ENCODE data around the gene ALX4. TPM values are rescaled to one million over a fixed set of nuclear protein-coding genes. Genes with fewer than 3 reads are reported as not detected.

ALX4 gene
- total and polyA plus RNA-seq, 2 of the 8 experiments (the other 6 are each of a cell fraction or from before 2014, with no cell fraction given) = not detected

DNA sequence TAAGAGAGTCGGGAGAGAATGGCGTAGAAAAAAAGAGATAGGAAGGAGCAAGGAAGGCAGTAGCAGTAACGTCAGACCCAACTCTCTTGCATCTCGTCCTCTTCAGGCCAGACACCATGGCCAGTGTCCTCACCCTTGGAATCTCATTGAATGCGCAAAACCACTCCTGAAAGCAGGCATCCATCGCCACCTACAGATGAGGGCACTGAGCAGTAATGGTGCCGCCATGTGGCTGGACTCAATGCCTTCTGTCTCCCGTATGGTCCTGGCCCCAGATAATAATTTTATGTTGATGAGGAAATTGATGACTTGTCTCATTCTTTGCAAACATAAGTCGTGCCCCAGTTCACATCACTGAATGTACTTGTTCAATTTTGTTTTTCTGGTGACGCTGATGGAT lies 17.8 kb upstream of the ALX4 start:
- Histone ChIP-seq H2BK12ac (ENCODE audit: low read depth, low read length) (no peak overlapping the region), H4K5ac (ENCODE audit: insufficient read length, low read depth, low read length) (no peak overlapping the region), H3K23me2 (ENCODE audit: low read depth, low read length) (no peaks in the 10 kb centered on the region), H3K4ac (replicated peaks; ENCODE audit: insufficient read length, low read depth, low read length) (no peak overlapping the region), H3K4me2 (ENCODE audit: insufficient read depth in 1 of 2, low read depth in 2 of 2, low read length in 2 of 2) (no peak overlapping the region), H3K23ac (ENCODE audit: insufficient read length) (no peak overlapping the region), H2AFZ (ENCODE audit: low read length) (no peak overlapping the region), H3K18ac (ENCODE audit: extremely low read depth, low read length) (no peak overlapping the region), H4K91ac (replicated peaks; ENCODE audit: insufficient read length, low read length) (no peak overlapping the region), H2BK20ac (ENCODE audit: low read length) (no peak overlapping the region), H3K9me3 (ENCODE audit: insufficient read depth in 2 of 2, low read depth in 1 of 2, low read length in 1 of 2) (no peaks in the 10 kb centered on the region), H3K79me1 (ENCODE audit: low read depth, low read length) (no peaks in the 10 kb centered on the region), H3K56ac (replicated peaks; ENCODE audit: insufficient read length, low read depth, low read length) (no peak overlapping the region), H3K27ac (ENCODE audit: low read depth, low read length) (no peak overlapping the region), H3K27me3 (replicated peaks in 1 of 4; ENCODE audit: control insufficient read depth in 3 of 4, extremely low read depth in 1 of 4, insufficient read depth in 3 of 4, low read length in 3 of 4) (peaks cover 21 to 74% (median 69%) of the 10 kb centered on the region in 4 experiments), H3K9ac (replicated peaks in 1 of 4; ENCODE audit: extremely low read depth in 1 of 4, low read depth in 3 of 4, low read length in 3 of 4) (no peak overlapping the region), H2BK15ac (ENCODE audit: low read length) (no peak overlapping the region), H3K4me1 (replicated peaks in 1 of 4; ENCODE audit: control insufficient read depth in 3 of 4, insufficient read depth in 4 of 4, low read length in 3 of 4) (peaks cover 0 to 7% (median 1%) of the 10 kb centered on the region in 4 experiments; a peak in 3 of 7 replicates), H3K4me3 (ENCODE audit: extremely low read depth in 1 of 4, insufficient read depth in 2 of 4, low read depth in 3 of 4, low read length in 4 of 4) (no peak overlapping the region), H2AK5ac (ENCODE audit: low read depth, low read length) (no peak overlapping the region), H2BK5ac (ENCODE audit: low read depth, low read length) (no peak overlapping the region), H4K20me1 (replicated peaks in 1 of 2; ENCODE audit: control insufficient read depth in 1 of 2, insufficient read depth in 2 of 2, low read length in 2 of 2) (no peaks in the 10 kb centered on the region), H3K79me2 (ENCODE audit: control insufficient read depth in 1 of 2, insufficient read depth in 2 of 2, low read length in 2 of 2) (no peaks in the 10 kb centered on the region), H3K36me3 (ENCODE audit: control insufficient read depth in 2 of 4, insufficient read depth in 4 of 4, low read length in 3 of 4) (no peaks in the 10 kb centered on the region), H3K14ac (ENCODE audit: insufficient read length) (no peak overlapping the region), H2BK120ac (replicated peaks; ENCODE audit: low read depth, low read length) (no peak overlapping the region), H4K8ac (ENCODE audit: extremely low read depth, insufficient read depth, low read length) (no peak overlapping the region)
- 66% methylated on average over 10 of the region's 10 CpGs; no CpG with 5 or more reads in 1 of the 2 experiments for WGBS, 2 experiments (ENCODE audit: extremely low coverage in 1 of 2, insufficient coverage in 1 of 2, insufficient read length in 1 of 2, insufficient replicate concordance in 2 of 2, low coverage in 1 of 2, low lambda C conversion rate in 2 of 2, missing lambda C conversion rate in 1 of 2)
- DNase-seq (ENCODE audit: low read depth in 1 of 2, low spot score in 2 of 2) = no peak
- no peak for FAIRE-seq
- TF ChIP-seq RAD21 (IDR thresholded peaks at IDR 0.05 in 1 of 2, conservative IDR thresholded peaks at IDR 0.05 in 1 of 2; ENCODE audit: low read depth in 2 of 2, low read length in 2 of 2) (peak; percentile 37 to 44), EGR1 (IDR thresholded peaks at IDR 0.05; ENCODE audit: borderline replicate concordance, low read depth, low read length) (no peak), YY1 (IDR thresholded peaks at IDR 0.05; ENCODE audit: low read depth, low read length) (no peak), TEAD4 (IDR thresholded peaks at IDR 0.05; ENCODE audit: low read depth, low read length) (no peak)
- TF ChIP-seq, protein P1, sequence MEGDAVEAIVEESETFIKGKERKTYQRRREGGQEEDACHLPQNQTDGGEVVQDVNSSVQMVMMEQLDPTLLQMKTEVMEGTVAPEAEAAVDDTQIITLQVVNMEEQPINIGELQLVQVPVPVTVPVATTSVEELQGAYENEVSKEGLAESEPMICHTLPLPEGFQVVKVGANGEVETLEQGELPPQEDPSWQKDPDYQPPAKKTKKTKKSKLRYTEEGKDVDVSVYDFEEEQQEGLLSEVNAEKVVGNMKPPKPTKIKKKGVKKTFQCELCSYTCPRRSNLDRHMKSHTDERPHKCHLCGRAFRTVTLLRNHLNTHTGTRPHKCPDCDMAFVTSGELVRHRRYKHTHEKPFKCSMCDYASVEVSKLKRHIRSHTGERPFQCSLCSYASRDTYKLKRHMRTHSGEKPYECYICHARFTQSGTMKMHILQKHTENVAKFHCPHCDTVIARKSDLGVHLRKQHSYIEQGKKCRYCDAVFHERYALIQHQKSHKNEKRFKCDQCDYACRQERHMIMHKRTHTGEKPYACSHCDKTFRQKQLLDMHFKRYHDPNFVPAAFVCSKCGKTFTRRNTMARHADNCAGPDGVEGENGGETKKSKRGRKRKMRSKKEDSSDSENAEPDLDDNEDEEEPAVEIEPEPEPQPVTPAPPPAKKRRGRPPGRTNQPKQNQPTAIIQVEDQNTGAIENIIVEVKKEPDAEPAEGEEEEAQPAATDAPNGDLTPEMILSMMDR (IDR thresholded peaks at IDR 0.05; ENCODE audit: control extremely low read depth in 1 of 3, insufficient read depth in 1 of 3, low read depth in 1 of 3, low read length in 3 of 3) = peak; percentile 3 to 29 (median 19); a peak in 3 of 4 replicates
- POLR2A ChIA-PET (ENCODE audit: partially characterized antibody) = no interaction called here
- CTCF ChIA-PET (ENCODE audit: partially characterized antibody) = interaction anchor here (1.1 to 3.5 kb wide), 6 partner anchors 15 to 255 kb away, joined by 3 to 27 read pairs (median 4); no protein-coding TSS in a partner anchor
